NCI-H187 (cell line): ENCODE measurements around the gene PSMC4.
"Not testable (repeated sequence)": the region's sequence is repeated elsewhere in the genome, so short reads cannot be mapped to it uniquely, and the experiment has no call there.

Source experiments
- DNase-seq, 2 experiments: peaks; one replicate each; lab custom pipeline; 2025; lab: John Stamatoyannopoulos, UW

PSMC4 gene

DNA sequence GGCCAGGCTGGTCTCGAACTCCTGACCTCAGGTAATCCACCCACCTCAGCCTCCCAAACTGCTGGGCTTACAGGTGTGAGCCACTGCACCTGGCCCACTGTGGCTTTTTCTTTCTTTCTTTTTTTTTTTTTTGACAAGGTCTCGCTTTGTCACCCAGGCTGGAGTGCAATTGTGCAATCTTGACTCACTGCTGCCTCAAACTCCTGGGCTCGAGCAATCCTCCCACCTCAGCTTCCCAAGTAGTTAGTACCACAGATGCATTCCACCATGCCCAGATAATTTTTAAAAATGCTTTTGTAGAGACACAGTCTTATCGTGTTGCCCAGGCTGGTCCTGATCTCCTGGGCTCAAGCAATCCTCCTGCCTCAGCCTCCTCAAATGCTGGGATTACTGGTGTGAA is 24.4 kb upstream of the PSMC4 start:
- DNase-seq = no peak

DNA sequence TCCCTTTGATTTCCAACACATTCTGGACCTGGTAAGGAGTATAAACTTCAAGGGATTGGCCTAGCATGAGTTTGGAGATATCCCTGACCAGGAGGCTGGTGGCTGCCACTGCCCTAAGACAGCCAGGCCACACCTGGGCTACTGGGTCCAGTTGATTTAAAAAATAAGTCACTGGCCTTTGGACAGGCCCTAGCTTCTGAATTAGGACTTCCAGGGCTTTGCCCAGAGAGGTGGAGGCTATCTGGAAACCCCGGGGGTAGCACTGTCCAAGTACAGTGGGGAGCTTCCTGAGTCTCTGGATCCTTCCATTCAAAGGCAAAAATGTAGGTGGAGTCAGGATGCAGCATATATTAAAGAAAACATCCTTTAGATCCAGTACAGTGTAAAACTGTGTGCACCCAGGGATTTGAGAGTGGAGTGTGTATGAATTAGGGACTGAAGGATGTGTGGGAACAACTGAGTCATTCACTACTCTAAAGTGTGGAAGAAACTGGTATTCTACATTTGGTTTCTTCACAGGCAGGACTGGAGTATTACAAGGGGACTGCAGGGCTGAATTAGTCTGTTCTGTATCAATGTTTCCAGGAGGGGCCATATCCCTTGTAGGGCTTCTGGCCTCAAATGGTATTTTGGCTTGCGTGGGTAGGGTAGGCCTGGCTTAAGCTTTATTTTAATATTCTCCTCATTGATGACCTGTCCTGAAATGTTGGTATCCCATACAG is 21.8 kb upstream of the PSMC4 start:
- no peak for DNase-seq

DNA sequence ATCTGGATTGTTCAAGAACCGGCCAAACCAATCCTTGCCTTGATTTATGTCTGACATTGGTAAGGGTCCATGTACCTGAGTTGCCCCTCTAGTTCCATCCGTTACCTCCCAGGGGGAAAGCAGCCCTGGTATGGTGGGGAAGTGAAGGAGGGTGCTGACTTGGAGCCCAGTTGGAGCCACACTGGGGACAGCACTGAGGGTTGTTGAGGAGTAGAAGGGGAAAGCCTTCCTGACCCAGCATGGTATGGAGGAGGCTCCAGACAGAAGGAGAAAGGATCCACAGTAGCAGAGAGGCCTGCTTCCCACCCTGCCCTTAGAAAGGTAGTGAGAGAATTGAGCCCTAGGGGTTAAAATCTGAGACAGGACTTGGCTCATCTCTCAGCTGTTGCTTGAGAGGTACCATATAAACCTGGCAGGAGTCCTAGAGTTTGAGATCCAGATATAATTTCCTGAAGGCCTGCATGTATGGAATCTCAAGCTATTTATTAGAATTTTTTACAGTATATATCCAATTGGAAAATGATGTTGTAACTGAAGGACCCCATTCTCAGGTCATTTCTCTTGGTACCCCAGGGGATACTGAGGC is 19.8 kb upstream of the PSMC4 start:
- DNase-seq = no peak

DNA sequence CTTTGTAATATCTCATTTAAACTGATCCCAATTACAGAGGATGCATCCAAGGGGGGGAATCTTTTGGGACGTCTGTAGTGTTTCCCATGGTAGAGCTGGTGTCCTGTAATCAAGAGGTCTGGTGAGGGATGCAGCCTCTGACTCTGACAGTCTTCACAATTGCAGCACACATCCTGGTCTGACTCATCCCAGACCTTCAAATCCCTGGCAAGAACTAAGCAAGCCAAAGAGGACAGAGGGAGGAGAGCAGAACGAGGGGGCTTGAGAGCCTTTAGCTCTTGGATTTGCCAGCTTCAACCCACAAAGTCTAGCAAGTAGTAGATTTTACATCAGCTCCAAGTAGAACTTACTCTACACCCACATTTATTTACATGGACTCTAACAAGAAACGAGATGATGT is 19.3 kb upstream of the PSMC4 start:
- DNase-seq = no peak

DNA sequence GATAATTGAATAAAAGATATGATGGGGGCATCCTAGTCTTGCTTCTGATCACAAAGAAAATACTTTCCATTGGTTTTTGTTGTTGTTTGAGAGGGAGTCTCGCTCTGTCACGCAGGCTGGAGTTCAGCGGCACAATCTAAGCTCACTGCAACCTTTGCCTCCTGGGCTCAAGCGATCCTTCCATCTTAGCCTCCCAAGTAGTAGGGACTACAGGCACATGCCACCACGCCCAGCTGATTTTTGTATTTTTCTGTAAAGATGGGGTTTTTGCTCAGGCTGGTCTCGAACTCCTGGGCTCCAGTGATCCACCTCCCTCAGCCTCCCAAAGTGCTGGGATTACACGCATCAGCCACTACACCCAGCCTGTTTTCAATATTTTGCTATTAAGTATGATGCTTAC is 17.1 kb upstream of the PSMC4 start:
- DNase-seq = no peak

DNA sequence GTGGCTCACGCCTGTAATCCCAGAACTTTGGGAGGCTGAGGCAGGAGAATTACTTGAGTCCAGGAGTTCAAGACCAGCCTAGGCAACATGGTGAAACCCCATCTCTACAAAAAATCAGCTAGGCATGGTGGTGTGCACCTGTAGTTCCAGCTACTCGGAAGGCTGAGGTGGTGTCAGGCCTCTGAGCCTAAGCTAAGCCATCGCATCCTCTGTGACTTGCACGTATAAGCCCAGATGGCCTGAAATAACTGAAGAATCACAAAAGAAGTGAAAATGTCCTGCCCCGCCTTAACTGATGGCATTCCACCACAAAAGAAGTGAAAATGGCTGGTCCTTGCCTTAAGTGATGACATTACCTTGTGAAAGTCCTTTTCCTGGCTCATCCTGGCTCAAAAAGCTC is 13.1 kb upstream of the PSMC4 start:
- DNase-seq = not testable (repeated sequence)

DNA sequence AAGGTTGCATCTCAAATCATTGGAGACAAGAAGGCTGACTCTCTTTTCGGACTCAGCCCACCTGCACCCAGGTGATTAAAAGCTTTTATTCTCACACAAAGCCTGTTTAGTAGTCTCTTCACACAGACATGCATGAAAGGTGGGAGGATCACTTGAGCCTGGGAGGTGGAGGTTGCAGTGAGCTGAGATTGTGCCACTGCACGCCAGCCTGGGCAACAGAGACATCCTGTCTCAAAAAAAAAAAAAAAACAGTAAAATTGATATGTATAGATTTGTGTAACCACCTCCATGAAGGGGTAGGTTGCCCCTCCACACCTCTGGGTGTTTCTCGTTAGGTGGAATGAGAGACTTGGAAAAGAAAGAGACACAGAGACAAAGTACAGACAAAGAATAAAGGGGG is 12.0 kb upstream of the PSMC4 start:
- DNase-seq = not testable (repeated sequence)

DNA sequence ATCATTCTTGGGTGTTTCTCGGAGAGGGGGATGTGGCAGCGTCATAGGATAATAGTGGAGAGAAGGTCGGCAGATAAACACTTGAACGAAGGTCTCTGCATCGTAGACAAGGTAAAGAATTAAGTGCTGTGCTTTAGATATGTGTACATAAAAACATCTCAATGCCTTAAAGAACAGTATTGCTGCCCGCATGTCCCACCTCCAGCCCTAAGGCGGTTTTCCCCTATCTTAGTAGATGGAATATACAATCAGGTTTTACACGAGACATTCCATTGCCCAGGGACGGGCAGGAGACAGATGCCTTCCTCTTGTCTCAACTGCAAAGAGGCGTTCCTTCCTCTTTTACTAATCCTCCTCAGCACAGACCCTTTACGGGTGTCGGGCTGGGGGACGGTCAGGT is 11.6 kb upstream of the PSMC4 start:
- DNase-seq = not testable (repeated sequence)

DNA sequence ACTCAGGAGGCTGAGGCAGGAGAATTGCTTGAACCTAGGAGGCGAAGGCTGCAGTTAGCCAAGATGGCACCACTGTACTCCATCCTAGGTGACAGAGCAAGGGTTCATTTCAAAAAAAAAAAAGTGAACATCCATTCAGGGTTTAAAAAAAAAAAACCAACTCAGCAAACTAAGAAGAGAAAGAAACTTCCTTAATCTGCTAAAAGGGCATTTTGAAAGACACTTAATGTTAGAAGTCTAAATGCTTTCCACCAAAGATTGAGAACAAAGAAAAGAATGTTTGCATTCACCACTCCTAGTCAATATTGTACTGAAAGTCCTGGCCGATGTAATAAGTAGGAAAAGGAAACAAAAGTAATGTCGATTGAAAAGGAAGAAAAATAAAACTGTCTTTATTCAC is 7.1 kb upstream of the PSMC4 start:
- no peak for DNase-seq

DNA sequence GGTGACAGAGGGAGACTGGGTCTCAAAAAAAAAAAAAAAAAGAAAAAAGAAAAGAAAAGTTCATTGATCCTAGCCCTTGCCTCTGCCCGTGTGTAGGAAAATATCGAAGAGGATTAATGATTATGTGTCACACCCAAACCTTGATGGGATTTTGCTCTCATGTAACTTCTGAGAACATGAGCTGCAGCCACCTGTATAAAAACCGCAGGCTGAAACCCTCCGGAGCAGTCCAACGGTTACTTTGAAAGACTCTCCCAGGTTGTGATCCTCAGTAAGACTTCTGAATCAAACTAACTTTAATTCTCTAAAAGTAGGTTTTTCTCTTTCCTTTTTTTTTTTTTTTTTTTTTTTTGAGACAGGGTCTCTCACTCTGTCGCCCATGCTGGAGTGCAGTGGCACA is 4.3 kb upstream of the PSMC4 start:
- DNase-seq = no peak

DNA sequence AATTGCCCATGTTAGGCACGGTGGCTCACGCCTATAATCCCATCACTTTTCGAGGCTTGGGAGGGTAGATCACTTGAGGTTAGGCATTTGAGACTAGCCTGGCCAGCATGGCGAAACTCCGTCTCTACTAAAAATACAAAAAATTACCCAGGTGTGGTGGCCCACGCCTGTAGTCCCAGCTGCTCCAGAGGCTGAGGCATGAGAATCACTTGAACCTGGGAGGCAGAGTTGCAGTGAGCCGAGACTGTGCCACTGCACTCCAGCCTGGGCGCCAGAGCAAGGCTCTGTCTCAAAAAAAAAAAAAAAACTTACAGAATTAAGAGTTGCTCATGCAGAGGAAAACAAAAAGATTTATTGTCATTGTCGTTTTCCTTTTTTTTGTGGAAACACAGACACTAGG is 3.4 kb upstream of the PSMC4 start:
- DNase-seq = no peak

DNA sequence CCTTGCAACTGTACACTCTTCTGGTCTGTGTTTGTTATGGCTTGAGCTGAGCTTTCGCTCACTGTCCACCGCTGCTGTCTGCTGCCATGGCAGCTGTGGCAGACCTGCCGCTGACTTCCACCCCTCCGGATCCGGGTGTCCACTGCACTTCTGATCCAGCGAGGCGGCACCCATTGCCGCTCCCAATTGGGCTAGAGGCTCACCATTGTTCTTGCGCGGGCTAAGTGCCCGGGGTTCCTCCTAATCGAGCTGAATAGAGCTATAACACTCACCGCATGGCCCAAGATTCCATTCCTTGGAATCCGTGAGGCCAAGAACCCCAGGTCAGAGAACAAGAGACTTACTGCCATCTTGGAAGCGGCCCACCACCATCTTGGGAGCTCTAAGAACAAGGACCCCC is 2.2 kb upstream of the PSMC4 start:
- DNase-seq = no peak

DNA sequence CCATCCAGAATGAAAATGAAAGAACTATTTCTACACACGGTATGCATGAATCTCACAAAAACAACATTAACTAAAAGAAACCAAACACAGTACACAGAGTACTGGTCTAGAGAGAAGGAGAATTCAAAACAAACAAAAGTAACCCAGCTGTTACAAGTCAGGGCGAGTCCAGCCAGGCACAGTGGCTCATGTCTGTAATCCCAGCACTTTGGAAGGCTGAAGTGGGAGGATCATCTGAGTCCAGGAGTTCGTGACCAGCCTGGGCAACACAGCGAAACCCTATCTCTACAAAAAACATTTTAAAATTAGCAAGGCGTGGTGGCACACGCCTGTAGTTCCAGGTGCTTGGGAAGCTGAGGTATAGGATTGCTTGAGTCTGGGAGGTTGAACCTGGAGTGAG is 1.7 kb upstream of the PSMC4 start:
- no peak for DNase-seq

DNA sequence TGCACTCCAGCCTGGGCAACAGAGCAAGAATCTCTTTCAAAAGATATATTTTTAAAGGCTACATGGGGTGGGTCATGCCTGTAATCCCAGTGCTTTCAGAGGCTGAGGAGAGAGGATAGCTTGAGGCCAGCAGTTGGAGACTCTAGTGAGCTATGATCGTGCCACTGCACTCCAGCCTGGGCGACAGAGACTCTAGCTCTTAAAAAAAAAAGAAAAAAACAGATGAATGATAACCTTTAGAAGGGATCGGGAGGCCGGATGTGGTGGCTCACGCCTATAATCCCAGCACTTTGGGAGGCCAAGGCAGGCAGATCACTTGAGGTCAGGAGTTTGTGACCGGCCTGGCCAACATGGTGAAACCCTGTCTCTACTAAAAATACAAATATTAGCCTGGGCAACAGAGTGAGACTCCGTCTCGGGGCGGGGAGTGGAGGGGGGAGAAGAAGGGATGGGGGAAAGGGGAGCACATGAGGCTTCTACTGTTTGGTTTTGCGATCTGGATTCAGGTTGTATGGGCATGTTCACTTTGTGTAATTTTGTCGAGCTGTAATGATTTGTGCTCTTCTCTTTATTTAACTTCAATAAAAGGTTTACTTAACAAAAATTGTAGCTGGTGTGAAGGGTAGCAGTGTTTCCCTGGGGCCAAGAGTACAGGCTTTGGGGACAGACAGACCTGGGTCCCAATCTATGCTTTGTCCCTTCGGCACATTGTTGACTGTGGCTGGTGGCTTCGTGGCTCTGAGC is 1.1 kb upstream of the PSMC4 start:
- DNase-seq = no peak

DNA sequence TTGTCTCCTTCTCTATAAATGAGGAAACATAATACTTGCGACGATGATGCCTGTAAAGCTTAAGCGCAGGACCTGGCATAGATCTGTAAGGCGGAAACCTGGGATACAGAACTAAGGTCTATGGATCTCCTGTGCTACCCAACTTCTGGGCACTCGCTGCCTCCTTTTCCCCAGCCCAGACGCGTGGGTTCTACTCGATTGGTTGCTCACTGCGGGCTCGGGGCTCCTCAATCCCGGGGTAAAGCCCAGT is 615 bp upstream of the PSMC4 start:
- peak in 1 of 2 experiments; percentile 54 for DNase-seq

DNA sequence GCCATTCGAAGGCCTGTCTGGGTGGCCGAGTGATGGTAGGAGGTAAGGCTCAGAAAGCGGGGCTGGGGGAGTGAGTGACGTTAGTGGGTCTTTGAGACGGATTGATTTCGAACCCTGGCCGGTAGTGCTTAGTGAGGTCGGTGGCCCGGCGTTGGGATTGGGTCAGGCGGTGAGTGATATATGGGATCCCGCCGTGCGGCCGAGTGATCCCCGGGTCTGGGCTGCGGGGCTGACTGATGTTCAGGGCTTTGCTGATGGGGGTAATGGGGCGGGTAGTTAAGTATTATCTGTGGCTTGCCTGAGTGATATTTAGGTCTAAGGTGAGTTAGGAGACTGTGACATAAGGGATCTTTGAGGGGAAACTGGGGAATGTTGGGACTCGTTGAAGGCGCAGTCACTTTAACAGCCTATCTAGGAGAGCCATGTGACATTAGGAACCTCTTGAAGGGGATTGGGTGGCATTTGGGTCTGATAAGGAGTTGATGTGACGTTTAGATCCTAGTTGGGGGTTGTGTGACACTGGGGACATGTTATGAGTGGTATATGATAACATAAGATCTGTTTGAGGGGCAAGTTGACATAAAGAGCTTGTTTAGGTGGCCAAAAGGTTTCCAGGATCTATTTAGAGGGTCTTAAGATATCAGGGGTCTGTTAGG is 543 bp downstream of the PSMC4 start:
- DNase-seq = no peak

DNA sequence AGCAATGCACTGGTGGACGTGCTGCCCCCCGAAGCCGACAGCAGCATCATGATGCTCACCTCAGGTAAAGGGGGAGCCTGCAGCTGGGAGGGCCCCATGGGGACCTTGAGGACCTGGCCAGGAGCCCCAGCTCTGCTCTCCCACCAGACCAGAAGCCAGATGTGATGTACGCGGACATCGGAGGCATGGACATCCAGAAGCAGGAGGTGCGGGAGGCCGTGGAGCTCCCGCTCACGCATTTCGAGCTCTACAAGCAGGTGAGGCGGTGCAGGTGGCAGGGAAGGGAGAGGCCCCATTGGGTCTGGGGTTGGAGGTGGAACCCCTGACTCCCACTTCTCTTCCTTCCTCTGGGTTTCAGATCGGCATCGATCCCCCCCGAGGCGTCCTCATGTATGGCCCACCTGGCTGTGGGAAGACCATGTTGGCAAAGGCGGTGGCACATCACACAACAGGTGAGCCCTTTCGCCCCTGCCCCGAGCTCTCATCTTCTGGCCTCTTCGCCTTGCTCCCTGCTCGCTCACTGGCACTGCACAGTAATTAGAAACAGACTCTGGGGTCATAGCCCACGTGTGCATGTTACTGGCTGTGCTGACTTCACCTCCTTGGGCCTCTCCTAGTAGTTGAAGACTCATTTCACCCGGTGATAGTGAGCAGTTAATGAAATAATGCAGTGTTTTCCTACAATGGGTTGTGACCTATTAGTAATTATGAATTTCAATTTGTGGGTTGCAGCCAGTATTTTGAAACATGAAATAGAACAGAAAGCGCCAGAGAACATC is 3.6 kb downstream of the PSMC4 start:
- DNase-seq = no peak

DNA sequence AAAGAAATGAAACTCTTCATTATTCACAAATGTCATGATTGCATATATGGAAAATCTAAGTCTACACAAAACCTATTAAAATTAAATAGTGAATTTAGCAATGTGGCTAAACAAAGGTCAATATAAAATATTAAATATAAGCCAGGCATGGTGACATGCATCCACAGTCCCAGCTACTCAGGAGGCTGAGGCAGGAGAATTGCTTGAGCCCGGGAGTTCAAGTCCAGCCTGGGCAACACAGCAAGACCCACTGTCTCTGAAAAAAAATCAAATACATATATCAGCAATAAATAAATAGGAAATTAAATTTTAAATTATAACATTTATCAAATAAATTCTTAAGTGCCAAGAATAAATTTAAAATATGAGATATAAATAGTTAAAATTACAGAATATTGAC is 11.9 kb downstream of the PSMC4 start:
- no peak for DNase-seq

DNA sequence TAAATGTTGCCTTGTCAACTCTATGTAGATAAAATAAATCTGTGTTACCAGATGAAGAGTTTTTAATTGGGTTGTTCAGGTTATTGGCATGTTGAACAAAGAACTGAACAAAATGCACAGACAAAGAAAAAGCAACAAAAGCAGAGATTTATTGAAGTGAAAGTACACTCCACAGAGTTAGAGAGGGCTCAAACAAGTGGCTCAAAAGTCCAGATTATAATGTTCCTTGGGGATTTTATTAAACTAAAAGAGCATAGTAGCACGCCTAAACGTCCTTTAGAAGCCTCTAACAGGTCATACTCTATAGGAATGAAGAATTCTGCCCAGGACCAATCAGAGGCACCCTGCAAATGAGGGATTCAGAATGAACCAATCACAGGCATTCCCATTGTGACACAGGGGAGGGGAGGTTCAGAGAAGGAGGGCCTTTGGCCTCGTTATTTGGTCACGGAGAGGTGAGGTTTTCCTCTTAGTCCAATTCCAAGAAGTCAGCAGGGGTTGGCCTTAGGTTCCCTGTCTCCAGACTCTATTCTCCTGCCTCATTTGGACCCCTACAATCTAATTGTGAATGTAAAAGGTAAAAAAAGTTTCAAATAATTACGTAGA is 12.8 kb downstream of the PSMC4 start:
- DNase-seq = no peak

DNA sequence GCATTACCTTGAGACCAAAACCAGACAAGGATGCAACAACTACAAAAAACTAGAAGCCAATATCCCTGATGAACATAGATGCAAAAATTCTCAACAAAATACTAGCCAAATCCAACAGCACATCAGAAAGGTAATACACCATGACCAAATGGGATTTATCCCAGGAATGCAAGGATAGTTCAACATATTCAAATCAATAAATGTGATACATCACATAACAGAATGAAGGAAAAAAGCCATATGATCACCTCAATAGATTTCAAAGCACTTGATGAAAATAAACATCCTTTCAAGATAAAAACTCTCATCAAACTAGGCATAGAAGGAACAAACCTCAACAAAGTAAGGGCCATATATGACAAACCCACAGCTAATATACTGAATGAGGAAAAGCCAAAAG is 15.7 kb downstream of the PSMC4 start:
- DNase-seq = no peak

DNA sequence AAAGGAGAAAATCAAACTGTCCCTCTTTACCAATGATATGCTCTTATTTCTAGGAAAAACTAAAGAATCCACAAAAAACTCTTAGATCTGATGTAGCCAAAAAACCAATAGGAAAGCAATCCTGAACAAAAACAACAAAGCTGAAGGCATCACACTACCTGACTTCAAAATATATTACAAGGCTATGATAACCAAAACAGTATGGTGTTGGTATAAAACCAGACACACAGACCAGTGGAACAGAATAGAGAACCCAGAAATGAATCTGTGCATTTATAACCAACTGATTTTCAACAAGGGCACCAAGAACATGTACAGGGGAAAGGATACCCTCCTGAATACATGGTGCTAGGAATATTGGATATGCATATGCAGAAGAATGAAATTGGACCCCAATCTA is 16.2 kb downstream of the PSMC4 start:
- no peak for DNase-seq

DNA sequence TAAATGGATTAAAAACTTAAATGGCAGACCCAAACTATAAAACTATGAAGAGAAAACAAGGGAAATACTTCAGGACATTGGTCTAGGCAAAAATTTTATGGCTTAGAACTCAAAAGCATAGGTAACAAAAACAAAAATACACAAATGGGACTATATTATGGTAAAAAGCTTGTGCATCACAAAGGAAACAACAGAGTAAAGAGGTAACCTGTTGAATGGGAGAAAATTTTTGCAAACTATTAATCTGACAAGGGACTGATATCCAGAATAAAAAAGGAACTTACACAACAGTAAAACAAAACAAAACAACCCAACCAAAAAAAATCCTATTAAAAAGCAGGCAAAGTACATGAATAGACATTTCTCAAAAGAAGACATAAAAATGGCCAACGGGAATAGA is 16.6 kb downstream of the PSMC4 start:
- no peak for DNase-seq
